ENCODE data around the gene ARRB2. TPM values are rescaled to one million over a fixed set of nuclear protein-coding genes. Genes with fewer than 3 reads are reported as not detected.

The ARRB2 gene
- total and polyA plus RNA-seq, 2 of the 13 experiments (the other 11 are each of a cell fraction or from before 2014, with no cell fraction given): 21.5 to 49.2 TPM

DNA sequence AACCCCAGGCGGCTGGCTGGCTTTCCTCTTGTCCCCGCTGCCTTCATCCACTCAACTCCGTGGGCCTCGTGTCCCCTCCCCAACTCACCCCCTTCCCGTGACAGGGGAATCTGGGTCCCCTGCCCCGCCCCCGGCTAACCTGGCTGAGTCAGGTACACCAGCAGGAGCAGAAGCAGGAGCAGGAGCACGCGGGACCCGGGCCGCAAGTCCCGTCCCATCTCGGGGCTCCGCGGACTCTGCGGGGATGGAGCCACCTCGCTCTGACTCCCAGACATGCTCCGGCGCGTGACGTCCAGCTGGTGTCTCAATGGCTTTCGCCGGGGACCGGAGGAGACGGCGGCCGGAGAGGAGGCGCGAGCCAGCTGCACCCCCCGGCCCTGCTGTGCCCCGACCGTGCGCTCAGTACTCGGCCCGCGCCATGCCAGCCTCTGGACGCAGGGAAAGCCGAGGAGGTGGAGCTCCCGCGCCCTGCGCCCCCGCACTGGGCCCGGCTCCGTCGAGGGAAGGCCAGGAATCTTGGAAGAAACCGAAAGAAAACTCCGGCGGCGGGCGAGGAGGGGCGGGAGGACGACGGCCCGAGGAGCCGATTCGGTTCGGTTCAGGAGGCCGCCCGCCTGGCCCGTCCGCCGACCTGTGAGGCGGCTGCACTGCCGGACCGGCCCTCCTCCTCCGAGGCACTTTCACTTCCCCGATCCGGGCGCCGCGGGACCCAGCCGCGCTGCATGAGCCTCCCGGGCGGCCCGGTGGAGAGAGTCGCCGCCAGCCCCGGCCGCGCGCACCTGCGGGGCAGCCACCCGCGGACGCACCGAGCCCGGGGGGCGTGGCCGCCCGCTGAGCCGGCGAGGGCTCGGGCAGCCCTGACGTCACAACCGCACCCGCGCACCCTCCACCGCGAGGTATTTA lies 28.9 kb downstream of the ARRB2 start, which contains the start of the genes CXCL16 and ZMYND15 (continued):
- TF ChIP-seq, protein P1, sequence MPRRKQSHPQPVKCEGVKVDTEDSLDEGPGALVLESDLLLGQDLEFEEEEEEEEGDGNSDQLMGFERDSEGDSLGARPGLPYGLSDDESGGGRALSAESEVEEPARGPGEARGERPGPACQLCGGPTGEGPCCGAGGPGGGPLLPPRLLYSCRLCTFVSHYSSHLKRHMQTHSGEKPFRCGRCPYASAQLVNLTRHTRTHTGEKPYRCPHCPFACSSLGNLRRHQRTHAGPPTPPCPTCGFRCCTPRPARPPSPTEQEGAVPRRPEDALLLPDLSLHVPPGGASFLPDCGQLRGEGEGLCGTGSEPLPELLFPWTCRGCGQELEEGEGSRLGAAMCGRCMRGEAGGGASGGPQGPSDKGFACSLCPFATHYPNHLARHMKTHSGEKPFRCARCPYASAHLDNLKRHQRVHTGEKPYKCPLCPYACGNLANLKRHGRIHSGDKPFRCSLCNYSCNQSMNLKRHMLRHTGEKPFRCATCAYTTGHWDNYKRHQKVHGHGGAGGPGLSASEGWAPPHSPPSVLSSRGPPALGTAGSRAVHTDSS (CRISPR knock-in tag; conservative IDR thresholded peaks at IDR 0.05): no peak
- TF ChIP-seq SETDB1 (CRISPR knock-in tag; IDR thresholded peaks at IDR 0.05; ENCODE audit: borderline replicate concordance) (no peak), ZFP36L2 (CRISPR knock-in tag; IDR thresholded peaks at IDR 0.05) (no peak), ATF7-NPFF (CRISPR knock-in tag; IDR thresholded peaks at IDR 0.05; ENCODE audit: low read depth) (peak; percentile 25; the same call in 1 of the 2 replicates), ZBTB3 (CRISPR knock-in tag; IDR thresholded peaks at IDR 0.05; ENCODE audit: borderline replicate concordance, low read depth) (no peak), ZNF510 (CRISPR knock-in tag; IDR thresholded peaks at IDR 0.05; ENCODE audit: low read depth) (no peak), ZNF569 (CRISPR knock-in tag; IDR thresholded peaks at IDR 0.05; ENCODE audit: borderline replicate concordance) (no peak), EHMT2 (IDR thresholded peaks at IDR 0.05; ENCODE audit: borderline replicate concordance, low read depth, low read length) (no peak), ZNF879 (CRISPR knock-in tag; IDR thresholded peaks at IDR 0.05) (no peak), GABPA (IDR thresholded peaks at IDR 0.05; ENCODE audit: low read depth, low read length) (no peak), GABPA (CRISPR knock-in tag; IDR thresholded peaks at IDR 0.05; ENCODE audit: low read depth) (no peak), ZNF768 (CRISPR knock-in tag; IDR thresholded peaks at IDR 0.05) (0 out of 2 replicates have a peak, but pooled peaks have one; percentile 7), SMARCE1 (IDR thresholded peaks at IDR 0.05; ENCODE audit: borderline replicate concordance) (no peak), GLI4 (CRISPR knock-in tag; IDR thresholded peaks at IDR 0.05; ENCODE audit: borderline replicate concordance) (no peak), PTBP1 (IDR thresholded peaks at IDR 0.05; ENCODE audit: low read depth, low read length, poor library complexity, severe bottlenecking) (peak; percentile 15), ZNF160 (CRISPR knock-in tag; IDR thresholded peaks at IDR 0.05) (no peak; the same call in 1 of the 2 replicates), ZMAT3 (CRISPR knock-in tag; conservative IDR thresholded peaks at IDR 0.05) (0 out of 2 replicates have a peak, but pooled peaks have one; percentile 37), THYN1 (CRISPR knock-in tag; IDR thresholded peaks at IDR 0.05; ENCODE audit: borderline replicate concordance, low read depth) (no peak), MAFK (conservative IDR thresholded peaks at IDR 0.05 in 1 of 2, IDR thresholded peaks at IDR 0.05 in 1 of 2; ENCODE audit: low read length in 2 of 2) (no peak)
- TF ChIP-seq, protein P2, sequence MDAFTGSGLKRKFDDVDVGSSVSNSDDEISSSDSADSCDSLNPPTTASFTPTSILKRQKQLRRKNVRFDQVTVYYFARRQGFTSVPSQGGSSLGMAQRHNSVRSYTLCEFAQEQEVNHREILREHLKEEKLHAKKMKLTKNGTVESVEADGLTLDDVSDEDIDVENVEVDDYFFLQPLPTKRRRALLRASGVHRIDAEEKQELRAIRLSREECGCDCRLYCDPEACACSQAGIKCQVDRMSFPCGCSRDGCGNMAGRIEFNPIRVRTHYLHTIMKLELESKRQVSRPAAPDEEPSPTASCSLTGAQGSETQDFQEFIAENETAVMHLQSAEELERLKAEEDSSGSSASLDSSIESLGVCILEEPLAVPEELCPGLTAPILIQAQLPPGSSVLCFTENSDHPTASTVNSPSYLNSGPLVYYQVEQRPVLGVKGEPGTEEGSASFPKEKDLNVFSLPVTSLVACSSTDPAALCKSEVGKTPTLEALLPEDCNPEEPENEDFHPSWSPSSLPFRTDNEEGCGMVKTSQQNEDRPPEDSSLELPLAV (CRISPR knock-in tag; conservative IDR thresholded peaks at IDR 0.05; ENCODE audit: low read depth): no peak
- TF ChIP-seq, protein P3, sequence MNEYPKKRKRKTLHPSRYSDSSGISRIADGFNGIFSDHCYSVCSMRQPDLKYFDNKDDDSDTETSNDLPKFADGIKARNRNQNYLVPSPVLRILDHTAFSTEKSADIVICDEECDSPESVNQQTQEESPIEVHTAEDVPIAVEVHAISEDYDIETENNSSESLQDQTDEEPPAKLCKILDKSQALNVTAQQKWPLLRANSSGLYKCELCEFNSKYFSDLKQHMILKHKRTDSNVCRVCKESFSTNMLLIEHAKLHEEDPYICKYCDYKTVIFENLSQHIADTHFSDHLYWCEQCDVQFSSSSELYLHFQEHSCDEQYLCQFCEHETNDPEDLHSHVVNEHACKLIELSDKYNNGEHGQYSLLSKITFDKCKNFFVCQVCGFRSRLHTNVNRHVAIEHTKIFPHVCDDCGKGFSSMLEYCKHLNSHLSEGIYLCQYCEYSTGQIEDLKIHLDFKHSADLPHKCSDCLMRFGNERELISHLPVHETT (CRISPR knock-in tag; conservative IDR thresholded peaks at IDR 0.05): peak; percentile 46; the same call in 1 of the 2 replicates
- TF ChIP-seq, protein P4, sequence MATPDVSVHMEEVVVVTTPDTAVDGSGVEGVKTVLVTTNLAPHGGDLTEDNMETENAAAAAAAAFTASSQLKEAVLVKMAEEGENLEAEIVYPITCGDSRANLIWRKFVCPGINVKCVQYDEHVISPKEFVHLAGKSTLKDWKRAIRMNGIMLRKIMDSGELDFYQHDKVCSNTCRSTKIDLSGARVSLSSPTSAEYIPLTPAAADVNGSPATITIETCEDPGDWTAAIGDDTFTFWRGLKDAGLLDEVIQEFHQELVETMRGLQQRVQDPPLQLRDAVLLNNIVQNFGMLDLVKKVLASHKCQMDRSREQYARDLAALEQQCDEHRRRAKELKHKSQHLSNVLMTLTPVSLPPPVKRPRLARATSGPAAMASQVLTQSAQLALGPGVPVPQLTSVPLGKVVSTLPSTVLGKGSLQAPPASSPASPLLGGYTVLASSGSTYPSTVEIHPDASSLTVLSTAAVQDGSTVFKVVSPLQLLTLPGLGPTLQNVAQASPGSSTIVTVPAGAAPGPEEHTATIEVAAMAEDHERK (CRISPR knock-in tag; IDR thresholded peaks at IDR 0.05; ENCODE audit: low read depth): no peak
- TF ChIP-seq, protein P5, sequence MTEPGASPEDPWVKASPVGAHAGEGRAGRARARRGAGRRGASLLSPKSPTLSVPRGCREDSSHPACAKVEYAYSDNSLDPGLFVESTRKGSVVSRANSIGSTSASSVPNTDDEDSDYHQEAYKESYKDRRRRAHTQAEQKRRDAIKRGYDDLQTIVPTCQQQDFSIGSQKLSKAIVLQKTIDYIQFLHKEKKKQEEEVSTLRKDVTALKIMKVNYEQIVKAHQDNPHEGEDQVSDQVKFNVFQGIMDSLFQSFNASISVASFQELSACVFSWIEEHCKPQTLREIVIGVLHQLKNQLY (CRISPR knock-in tag; IDR thresholded peaks at IDR 0.05): no peak

Measured in HepG2 (cell line).